NCI-H1436 (cell line): ENCODE results near the gene ZNF619.
"Not testable (repeated sequence)": the region's sequence is repeated elsewhere in the genome, so short reads cannot be mapped to it uniquely, and the experiment has no call there.

ENCODE experiments used
- DNase-seq: peaks from one replicate; lab custom pipeline; 2025; lab: John Stamatoyannopoulos, UW

ZNF619 gene

DNA sequence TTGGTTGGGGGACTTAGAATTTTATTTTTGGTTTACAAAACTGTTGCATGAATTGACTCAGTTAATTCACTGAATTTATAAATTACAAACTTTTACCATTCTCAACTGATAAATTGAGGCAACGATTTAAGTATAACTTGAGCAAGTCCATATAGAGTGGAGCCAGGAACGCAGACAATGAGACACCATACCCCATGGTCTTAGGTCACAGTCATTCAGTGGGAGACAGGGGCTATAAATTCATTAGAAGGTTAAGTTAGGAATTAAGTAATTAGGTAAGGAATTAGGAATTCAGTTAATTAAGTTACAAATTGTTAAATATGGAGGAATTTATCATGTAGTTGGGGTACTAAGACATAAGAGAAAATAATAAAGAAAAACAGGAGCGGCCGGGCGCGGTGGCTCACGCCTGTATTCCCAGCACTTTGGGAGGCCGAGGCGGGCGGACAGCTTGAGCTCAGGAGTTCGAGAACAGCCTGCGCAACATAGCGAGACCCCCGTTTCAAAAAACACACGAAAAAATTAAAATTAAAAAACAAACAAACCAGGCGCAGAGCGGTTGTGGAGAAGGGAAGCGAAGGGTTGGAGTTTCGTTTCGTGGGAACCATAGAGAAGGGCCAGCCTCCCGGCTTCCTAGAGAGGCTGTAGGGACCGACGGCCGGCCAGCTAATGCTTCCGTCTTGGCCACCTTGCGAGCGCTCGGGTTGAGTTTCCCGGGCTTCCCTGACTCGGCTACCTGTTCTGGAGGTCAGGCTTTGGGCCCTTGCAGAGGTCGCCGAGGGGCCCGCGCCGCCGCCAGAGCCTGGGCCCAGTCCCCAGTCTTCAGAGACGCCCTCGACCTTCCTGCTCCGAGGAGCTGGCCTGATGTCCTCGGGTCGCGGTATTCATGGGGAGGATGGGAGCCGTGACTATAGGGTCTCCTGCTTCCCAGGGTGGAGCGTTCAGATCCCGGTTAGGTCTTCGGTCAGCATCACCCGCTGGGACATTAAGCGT, at the start of gene ZNF619:
TSS of gene ZNF619 (plus strand) at position 645 of the 993 bp plus-strand sequence. CDS start 858 bp downstream, outside the sequence.
- peak; percentile 4 for DNase-seq

GRCh38 chr3:40432793-40433192, 44.1 kb upstream of the ZNF619 start:
- DNase-seq: no peak

GRCh38 chr3:40437889-40438288, 39.0 kb upstream of the ZNF619 start:
- DNase-seq: no peak

DNA sequence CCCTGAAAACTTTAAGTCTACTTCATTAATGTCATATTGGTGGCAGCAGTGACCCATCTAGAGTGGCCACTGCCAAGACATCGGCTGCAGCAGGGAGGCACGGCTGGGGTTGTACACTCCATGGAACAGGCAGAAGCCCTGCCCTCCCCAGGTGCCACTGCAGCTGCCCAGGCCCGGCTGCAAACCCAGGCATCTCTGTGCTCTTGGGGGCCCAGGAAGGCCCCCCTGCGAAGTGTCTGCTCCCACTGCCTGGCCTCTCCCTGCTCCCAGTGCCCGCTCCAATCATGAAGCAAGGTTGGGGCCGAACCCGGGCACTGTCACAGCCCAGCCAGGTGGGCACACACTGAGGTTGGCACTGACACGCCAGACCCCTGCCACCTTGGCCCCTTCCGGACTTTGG, 31.9 kb upstream of the ZNF619 start:
- no peak for DNase-seq

DNA sequence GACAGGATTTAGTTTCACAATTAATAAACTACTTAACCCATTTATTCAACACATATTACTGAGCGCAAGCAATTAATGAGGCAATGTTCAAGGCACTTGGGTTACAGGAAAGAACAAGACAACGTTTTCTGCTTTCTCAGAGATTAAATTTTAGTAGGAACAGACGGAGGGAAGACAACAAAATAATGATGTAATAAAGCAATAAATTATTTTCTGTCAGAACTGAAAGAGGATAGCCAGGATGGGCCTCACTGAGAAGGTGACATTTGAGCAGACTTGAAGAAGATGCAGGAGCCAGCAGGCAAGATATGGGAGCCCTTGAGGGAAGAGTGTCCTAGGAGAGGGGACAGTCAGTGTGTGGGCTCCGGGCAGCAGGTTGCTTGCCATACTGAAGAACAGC, 31.0 kb upstream of the ZNF619 start:
- no peak for DNase-seq

DNA sequence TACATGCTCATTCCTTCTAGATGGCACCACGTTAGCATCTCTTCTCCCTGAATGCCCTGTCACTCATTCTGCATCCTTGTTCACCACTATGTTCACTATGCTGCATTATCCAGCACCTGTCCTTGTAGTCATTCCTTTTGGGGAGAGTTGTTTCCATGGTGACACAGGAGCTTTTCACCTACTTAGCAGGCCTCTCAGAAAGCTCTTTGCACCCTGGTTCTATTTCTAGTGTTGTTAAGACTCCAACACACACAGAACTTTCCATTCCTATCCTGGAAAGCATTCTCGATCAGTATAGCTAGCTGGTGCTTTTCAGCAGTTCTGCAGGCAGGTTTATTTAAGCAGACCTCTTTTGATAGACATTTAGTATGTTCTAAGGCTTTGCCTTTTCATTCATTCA, 26.5 kb upstream of the ZNF619 start:
- DNase-seq: no peak

DNA sequence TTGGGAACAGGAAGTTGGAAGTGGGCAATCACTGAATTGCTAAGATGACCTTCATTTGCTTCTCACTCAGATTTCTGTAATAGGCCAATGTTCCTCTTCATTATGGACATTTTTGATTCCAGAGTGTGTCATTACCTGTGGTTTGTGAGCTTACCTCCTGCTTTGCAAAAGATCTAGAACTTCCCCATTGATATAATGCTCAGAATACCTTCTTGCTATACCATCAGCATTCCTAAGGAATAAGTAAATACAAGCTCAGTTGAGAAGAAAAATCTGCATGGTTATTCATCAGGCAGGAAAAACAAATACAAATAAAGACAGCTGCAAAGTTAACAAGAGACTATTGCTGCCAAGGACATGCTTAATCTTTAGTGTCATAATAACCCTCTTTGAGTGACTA, 25.4 kb upstream of the ZNF619 start:
- DNase-seq: no peak

- no peak for DNase-seq
Measured at GRCh38 chr3:40452057-40452456, 24.9 kb upstream of the ZNF619 start.

DNA sequence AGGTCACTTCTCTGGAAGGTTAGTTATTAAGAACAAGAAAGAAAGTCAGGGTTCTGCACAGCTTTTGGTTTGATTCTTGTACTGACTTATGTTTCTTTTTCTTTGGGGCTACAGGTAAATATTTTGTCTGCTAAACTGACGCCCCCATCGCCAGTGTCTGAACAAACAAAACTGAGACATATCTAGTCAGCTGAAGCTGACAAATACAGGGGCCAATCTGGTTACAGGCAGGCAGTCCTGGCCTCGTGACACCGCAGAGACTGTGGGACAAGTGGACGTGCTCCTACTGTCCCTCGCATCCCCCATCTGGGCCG, 24.4 kb upstream of the ZNF619 start:
- DNase-seq: no peak

GRCh38 chr3:40452876-40453730, 23.8 kb upstream of the ZNF619 start:
- DNase-seq: peak; percentile 93

- no peak for DNase-seq
Measured at GRCh38 chr3:40453933-40454332, 23.0 kb upstream of the ZNF619 start.

GRCh38 chr3:40455328-40455727, 21.6 kb upstream of the ZNF619 start:
- no peak for DNase-seq

DNA sequence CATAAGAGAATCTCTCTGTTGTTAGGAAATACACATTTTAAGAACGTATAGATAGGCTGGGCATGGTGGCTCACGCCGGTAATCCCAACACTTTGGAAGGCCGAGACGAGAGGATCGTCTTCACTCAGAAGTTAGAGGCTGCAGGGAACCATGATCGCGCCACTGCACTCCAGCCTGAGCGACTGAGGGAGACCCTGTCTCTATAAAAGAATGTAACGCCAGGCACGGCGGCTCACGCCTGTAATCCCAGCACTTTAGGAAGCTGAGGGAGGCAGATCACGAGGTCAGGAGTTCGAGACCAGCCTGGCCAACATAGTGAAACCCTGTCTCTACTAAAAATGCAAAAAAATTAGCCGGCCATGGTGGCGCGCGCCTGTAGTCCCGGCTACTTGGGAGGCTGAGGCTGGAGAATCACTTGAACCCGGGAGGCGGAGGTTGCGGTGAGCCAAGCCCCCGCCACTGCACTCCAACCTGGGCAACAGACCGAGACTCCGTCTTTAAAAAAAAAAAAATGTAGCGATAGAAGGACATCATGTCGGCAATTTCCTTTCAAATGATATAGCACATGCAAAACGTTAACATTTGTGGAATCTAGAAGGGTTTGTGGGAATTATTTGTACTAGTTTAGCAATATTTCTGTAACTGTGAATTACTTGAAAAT, 20.5 kb upstream of the ZNF619 start:
- no peak for DNase-seq

DNA sequence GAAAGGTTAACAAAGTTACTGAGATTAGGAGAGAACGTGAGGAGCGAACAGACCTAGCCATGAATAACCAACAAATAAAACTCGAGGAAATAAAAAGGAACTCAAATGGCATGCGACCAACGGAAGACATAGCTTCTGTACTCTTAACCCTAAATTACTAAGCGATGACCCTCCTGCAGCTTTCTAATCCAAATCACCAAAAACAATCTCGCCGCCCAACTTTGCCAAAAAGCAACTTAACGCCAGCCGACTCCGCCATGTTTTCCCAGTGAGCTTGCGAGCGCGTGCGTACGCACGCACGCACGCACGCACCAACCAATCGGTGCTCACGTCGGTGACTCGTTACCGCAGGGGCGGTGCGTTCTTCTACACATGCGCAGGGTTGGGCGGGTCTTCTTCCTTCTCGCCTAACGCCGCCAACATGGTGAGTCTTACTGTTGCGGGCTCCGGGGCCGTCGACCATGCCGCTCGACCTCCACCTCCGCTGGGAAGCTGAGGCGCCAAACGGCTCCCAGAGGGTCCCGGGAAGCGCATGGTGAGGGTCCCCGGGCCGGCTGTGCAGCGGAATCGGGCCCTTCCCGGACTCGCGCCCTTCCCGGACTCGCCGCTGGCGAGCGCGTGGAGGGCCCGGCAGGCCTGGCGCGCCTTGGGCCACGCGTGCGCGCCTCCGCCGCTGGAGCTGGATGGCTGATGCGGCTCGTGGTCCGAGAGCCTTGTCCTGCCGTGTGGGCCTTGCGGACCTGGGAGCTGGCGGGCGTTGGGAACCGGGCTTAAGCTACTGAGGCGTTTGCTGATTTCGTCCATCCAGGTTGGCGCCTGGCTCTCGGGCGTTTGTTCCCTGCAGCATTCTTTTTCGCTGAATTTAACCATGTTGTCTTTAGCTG, 19.7 kb upstream of the ZNF619 start, which contains the start of gene RPL14:
TSS of gene RPL14 (plus strand) at position 400 of the 884 bp plus-strand sequence. CDS start at position 533, 133 bp downstream.
- peak; percentile 75 for DNase-seq

- DNase-seq: no peak
Measured at GRCh38 chr3:40458473-40458872, 18.4 kb upstream of the ZNF619 start.

GRCh38 chr3:40460481-40460880, 16.4 kb upstream of the ZNF619 start:
- not testable (repeated sequence) for DNase-seq

GRCh38 chr3:40461161-40461560, 15.8 kb upstream of the ZNF619 start:
- no peak for DNase-seq

DNA sequence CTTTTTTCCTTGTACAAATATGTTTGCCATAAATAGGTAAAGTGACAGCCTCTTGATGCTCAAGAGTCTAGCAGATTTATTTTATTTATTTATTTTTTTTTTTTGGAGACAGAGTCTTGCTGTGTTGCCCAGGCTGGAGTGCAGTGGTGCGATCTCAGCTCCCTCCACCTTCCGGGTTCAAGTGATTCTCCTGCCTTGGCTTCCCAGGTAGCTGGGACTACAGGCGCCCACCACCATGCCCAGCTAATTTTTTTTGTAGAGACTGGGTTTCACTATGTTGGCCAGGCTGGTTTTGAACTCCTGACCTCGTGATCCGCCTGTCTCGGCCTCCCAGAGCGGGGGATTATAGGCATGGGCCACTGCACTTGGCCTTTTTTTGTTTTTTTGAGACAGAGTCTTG, 14.1 kb upstream of the ZNF619 start:
- DNase-seq: not testable (repeated sequence)

GRCh38 chr3:40463579-40463978, 13.3 kb upstream of the ZNF619 start:
- DNase-seq: no peak

DNA sequence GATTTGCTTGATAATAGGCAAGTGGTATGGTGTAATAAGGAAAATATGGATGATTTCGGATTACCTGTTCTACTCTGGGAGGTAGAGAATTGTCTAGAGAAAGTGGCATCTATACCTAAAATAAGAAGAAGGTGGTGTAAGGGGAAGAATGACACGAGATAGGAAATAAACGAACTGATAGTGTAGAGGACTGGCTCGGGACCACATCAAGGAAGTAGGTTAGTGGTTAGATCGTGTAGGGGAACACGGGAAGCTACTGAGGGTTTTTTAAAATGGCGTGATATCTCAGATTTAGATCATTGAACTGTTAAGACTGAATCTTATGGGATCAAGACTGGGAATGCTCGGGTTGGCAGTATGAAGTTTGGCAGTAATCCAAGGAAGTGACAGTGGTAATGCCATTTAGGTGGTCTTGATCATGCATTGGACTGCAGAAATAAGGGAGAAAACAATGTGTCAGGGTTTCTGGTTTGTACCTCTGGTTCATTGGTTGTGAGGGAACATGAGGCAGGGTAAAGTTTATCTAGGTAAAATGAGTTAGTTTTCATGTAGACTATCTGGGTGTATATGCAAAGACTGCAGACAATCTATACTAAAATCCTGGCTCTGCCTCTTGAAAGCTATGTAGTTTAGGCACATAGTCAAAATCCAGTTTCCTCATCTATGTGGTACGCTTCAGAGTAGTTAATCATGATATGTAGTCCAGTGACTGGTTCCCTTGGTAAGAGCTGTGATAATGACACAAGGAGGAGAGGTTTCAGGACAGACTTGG, 12.4 kb upstream of the ZNF619 start:
- DNase-seq: no peak

DNA sequence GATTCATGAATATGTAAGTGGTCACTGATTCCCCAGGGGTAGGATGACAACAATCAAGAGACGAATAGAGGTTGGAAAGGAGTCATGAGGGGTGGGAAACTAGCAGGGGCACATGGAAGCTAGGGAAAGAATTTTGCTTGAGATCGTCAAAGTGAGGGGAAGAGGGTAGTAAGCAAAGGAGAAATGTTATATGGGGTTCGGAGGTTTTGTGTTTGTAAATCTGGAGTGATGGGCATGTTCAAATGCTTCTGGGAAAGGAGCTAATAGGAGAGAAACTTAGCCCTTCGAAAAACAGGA, 11.9 kb upstream of the ZNF619 start:
- no peak for DNase-seq
